HFF-Myc (cell line): Measurements from ENCODE around the gene TENT5C.

Experiments used
- DNase-seq: peaks from one replicate; pipeline ENCODE4 v3.0.0-alpha.2; 2011; ENCODE audit warnings: low read depth; ENCODE audit errors: extremely low read depth
- H3K4me3 ChIP-seq: replicated peaks from 2 replicates; pipeline ENCODE4 v1.5.1; 2011; ENCODE audit warnings: low read depth, mild to moderate bottlenecking, control low read depth, low read length
- CTCF ChIP-seq: IDR thresholded peaks from 2 replicates; pipeline ENCODE4 v1.5.1; 2012; ENCODE audit warnings: mild to moderate bottlenecking, low read depth, low read length, control low read depth; ENCODE audit errors: missing control alignments

Gene TENT5C

GRCh38 chr1:117578466-117578865, 27.4 kb upstream of the TENT5C start:
- TF ChIP-seq CTCF: no peak
- H3K4me3 ChIP-seq: no peak overlapping the region
- DNase-seq: no peak

GRCh38 chr1:117579221-117579906, 26.5 kb upstream of the TENT5C start:
- DNase-seq: no peak
- no peak for TF ChIP-seq CTCF
- H3K4me3 ChIP-seq: no peak overlapping the region

- no peak for TF ChIP-seq CTCF
- H3K4me3 ChIP-seq: no peak overlapping the region
- no peak for DNase-seq
Observed at GRCh38 chr1:117580436-117580835, 25.4 kb upstream of the TENT5C start.

GRCh38 chr1:117580882-117581281, 25.0 kb upstream of the TENT5C start:
- DNase-seq: no peak
- no peak for TF ChIP-seq CTCF
- no peak overlapping the region for H3K4me3 ChIP-seq

GRCh38 chr1:117581391-117581943, 24.4 kb upstream of the TENT5C start:
- no peak for DNase-seq
- TF ChIP-seq CTCF: no peak
- H3K4me3 ChIP-seq: no peak overlapping the region

- no peak for DNase-seq
- no peak overlapping the region for H3K4me3 ChIP-seq
- no peak for TF ChIP-seq CTCF
Observed at GRCh38 chr1:117582451-117582850, 23.4 kb upstream of the TENT5C start.
